ENCODE results near the gene CACUL1. TPM values are rescaled to one million over a fixed set of nuclear protein-coding genes. Genes with fewer than 3 reads are reported as not detected.

Gene CACUL1
- total and polyA plus RNA-seq, 2 donors (not counting 3 experiments of a cell fraction or from before 2014, with no cell fraction given) = 6.0 to 35.1 TPM

DNA sequence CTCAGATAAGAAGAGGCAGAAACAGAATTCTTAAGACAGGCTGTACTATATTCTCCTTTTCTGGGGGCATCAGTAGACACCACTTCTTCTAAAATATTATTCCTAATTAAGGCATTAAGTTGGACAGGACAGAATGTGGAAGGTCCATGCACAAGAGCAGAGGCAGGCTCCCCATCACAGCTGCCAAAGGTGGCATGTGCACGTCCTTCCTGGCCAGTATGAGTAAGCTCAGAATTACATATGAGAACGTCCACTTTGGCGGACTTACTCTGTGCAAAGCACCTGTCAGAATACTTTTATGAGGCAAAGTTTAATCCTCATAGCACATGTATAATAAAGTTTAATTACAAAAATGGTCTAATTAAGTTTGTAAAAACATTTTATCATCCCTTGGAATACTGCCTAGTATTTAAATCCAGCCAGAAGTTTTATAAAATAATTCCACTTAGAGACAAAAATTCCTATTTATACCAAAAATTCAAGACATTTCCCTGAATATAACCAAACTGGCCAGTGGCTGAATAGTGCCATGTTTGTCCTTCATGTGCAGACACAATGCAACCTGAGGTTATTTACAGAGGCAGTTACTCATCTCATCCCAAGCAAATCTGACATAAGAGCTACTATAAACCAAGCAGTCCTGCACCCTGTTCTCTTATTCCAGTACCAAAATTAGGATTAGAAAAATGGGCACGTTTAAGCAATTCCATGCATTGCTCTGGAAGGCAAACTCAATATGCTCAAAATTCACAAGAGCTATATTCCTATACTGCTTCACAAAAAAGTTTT is 65.5 kb downstream of the CACUL1 start:
- no peaks in the 10 kb centered on the region for H3K9me3 ChIP-seq (replicated peaks; ENCODE audit: control insufficient read depth, insufficient read depth, low read length)

More for the DNA sequence above, 65.5 kb downstream of the CACUL1 start:
- H2AFZ ChIP-seq (ENCODE audit: low read depth, low read length) = no peak overlapping the region
- no TSS peak for BruUV-seq (replicated peaks)
- no peak for DNase-seq (ENCODE audit: low read depth, low spot score)
- TF ChIP-seq, protein P1, sequence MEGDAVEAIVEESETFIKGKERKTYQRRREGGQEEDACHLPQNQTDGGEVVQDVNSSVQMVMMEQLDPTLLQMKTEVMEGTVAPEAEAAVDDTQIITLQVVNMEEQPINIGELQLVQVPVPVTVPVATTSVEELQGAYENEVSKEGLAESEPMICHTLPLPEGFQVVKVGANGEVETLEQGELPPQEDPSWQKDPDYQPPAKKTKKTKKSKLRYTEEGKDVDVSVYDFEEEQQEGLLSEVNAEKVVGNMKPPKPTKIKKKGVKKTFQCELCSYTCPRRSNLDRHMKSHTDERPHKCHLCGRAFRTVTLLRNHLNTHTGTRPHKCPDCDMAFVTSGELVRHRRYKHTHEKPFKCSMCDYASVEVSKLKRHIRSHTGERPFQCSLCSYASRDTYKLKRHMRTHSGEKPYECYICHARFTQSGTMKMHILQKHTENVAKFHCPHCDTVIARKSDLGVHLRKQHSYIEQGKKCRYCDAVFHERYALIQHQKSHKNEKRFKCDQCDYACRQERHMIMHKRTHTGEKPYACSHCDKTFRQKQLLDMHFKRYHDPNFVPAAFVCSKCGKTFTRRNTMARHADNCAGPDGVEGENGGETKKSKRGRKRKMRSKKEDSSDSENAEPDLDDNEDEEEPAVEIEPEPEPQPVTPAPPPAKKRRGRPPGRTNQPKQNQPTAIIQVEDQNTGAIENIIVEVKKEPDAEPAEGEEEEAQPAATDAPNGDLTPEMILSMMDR (IDR thresholded peaks at IDR 0.05; ENCODE audit: extremely low read depth in 1 of 2, insufficient read depth in 1 of 2, low read depth in 1 of 2, low read length in 2 of 2) = no peak
- TF ChIP-seq, protein P2, sequence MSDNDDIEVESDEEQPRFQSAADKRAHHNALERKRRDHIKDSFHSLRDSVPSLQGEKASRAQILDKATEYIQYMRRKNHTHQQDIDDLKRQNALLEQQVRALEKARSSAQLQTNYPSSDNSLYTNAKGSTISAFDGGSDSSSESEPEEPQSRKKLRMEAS (IDR thresholded peaks at IDR 0.05; ENCODE audit: insufficient read depth, insufficient read length) = no peak
- no peak for TF ChIP-seq GATA2 (IDR thresholded peaks at IDR 0.05; ENCODE audit: insufficient read depth, insufficient read length, low read depth, low read length)
- intact Hi-C loops (cut with micrococcal nuclease) = no loop called here
- no peaks in the 10 kb centered on the region for H3K27me3 ChIP-seq (ENCODE audit: control insufficient read depth in 2 of 2, insufficient read depth in 2 of 2, low read length in 2 of 2)
- no peak overlapping the region for H3K4me2 ChIP-seq (ENCODE audit: insufficient read depth, low read length)
- no peak overlapping the region for H3K27ac ChIP-seq (ENCODE audit: insufficient read depth, low read depth, low read length)
- no peak overlapping the region for H3K9ac ChIP-seq (replicated peaks; ENCODE audit: extremely low read depth, insufficient read depth, low read length)
- CTCF ChIA-PET = interaction anchor here (1.0 to 1.5 kb wide), 2 partner anchors 9 to 121 kb away, joined by 4 to 5 read pairs; no protein-coding TSS in a partner anchor
- dilution Hi-C loops (cut with MboI; ENCODE audit: extremely low pct_ligation_motif_present, low sequenced_read_pairs) = no loop called here
- no peaks in the 10 kb centered on the region for H3K9me1 ChIP-seq (replicated peaks; ENCODE audit: control insufficient read depth, extremely low read depth, insufficient read depth, low read length)
- no peak overlapping the region for H3K4me3 ChIP-seq (replicated peaks in 1 of 3; ENCODE audit: insufficient read depth in 1 of 3, low read depth in 1 of 3, low read length in 3 of 3)
- POLR2A ChIA-PET = no interaction called here
- H3K36me3 ChIP-seq (ENCODE audit: control insufficient read depth in 2 of 2, extremely low read depth in 1 of 2, insufficient read depth in 2 of 2, low read length in 2 of 2) = peaks cover 0 to 6% of the 10 kb centered on the region in 2 experiments
- no peaks in the 10 kb centered on the region for H4K20me1 ChIP-seq (replicated peaks; ENCODE audit: control insufficient read depth, extremely low read depth, insufficient read depth, low read length)
- H3K79me2 ChIP-seq (ENCODE audit: control insufficient read depth, insufficient read depth, low read length) = no peaks in the 10 kb centered on the region
- FAIRE-seq = no peak
- no peaks in the 10 kb centered on the region for H3K4me1 ChIP-seq (ENCODE audit: control insufficient read depth, extremely low read depth, insufficient read depth, low read length)
